Measurements from ENCODE around the gene DIP2C.
"Not testable (repeated sequence)": the region's sequence is repeated elsewhere in the genome, so short reads cannot be mapped to it uniquely, and the experiment has no call there.

Gene DIP2C

GRCh38 chr10:367636-368035 is 321.8 kb downstream of the DIP2C start:
- DNase-seq = no peak

GRCh38 chr10:366186-366585 is 323.3 kb downstream of the DIP2C start:
- DNase-seq = no peak

GRCh38 chr10:364267-364775 is 325.1 kb downstream of the DIP2C start:
- no peak for DNase-seq

GRCh38 chr10:363152-363551 is 326.3 kb downstream of the DIP2C start:
- no peak for DNase-seq

- DNase-seq = no peak
Observed at GRCh38 chr10:361203-362081, 328.0 kb downstream of the DIP2C start.

- peak; percentile 19 for DNase-seq
Observed at GRCh38 chr10:360653-361052, 328.8 kb downstream of the DIP2C start.

- DNase-seq = no peak
Observed at GRCh38 chr10:359762-360161, 329.7 kb downstream of the DIP2C start.

GRCh38 chr10:359093-359492 is 330.4 kb downstream of the DIP2C start:
- no peak for DNase-seq

- no peak for DNase-seq
Observed at GRCh38 chr10:357201-357950, 332.1 kb downstream of the DIP2C start.

- no peak for DNase-seq
Observed at GRCh38 chr10:356452-356851, 333.0 kb downstream of the DIP2C start.

GRCh38 chr10:354901-355617 is 334.4 kb downstream of the DIP2C start:
- DNase-seq = no peak

GRCh38 chr10:352476-353235 is 336.8 kb downstream of the DIP2C start:
- DNase-seq = no peak

GRCh38 chr10:351770-352334 is 337.6 kb downstream of the DIP2C start:
- no peak for DNase-seq

- no peak for DNase-seq
Observed at GRCh38 chr10:350981-351501, 338.4 kb downstream of the DIP2C start.

- DNase-seq = no peak
Observed at GRCh38 chr10:349081-349480, 340.4 kb downstream of the DIP2C start.

GRCh38 chr10:348456-348855 is 341.0 kb downstream of the DIP2C start:
- no peak for DNase-seq

- not testable (repeated sequence) for DNase-seq
Observed at GRCh38 chr10:347774-348173, 341.7 kb downstream of the DIP2C start.

GRCh38 chr10:347190-347589 is 342.3 kb downstream of the DIP2C start:
- not testable (repeated sequence) for DNase-seq

GRCh38 chr10:344582-345200 is 344.8 kb downstream of the DIP2C start:
- DNase-seq = no peak

GRCh38 chr10:343231-344220 is 345.9 kb downstream of the DIP2C start:
- DNase-seq = no peak

All from NCI-H1436 (cell line).